H9 (cell line): ENCODE data around the gene P2RY8. TPM values are rescaled to one million over a fixed set of nuclear protein-coding genes. Genes with fewer than 3 reads are reported as not detected.
"Not testable (repeated sequence)": the region's sequence is repeated elsewhere in the genome, so short reads cannot be mapped to it uniquely, and the experiment has no call there.

Experiments
- DNase-seq: peaks from one replicate; pipeline ENCODE4 v3.0.0-alpha.2; 2017
- H2AFZ ChIP-seq: one replicate; pipeline ENCODE4 v1.6.1; 2013; ENCODE audit warnings: mild to moderate bottlenecking, low read length, control low read depth, moderate library complexity
- H2AK5ac ChIP-seq: 2 replicates; pipeline ENCODE4 v1.6.1; 2013; ENCODE audit warnings: low read length, control low read depth, mixed read lengths; ENCODE audit not compliant: insufficient read length
- H2BK120ac ChIP-seq: one replicate; pipeline ENCODE4 v1.6.1; 2013; ENCODE audit warnings: low read depth, mild to moderate bottlenecking, low read length, control low read depth, inconsistent platforms; ENCODE audit not compliant: poor library complexity, severe bottlenecking
- H2BK12ac ChIP-seq: 2 replicates; pipeline ENCODE4 v1.6.1; 2013; ENCODE audit warnings: low read length, control low read depth, mixed read lengths, low read depth; ENCODE audit not compliant: insufficient read length
- H2BK15ac ChIP-seq: 2 replicates; pipeline ENCODE4 v1.6.1; 2013; ENCODE audit warnings: low read depth, low read length, control low read depth
- H2BK20ac ChIP-seq: one replicate; pipeline ENCODE4 v1.6.1; 2013; ENCODE audit warnings: low read depth, mild to moderate bottlenecking, low read length, control low read depth, inconsistent platforms; ENCODE audit not compliant: poor library complexity, severe bottlenecking
- H2BK5ac ChIP-seq: 2 replicates; pipeline ENCODE4 v1.6.1; 2013; ENCODE audit warnings: low read length, control low read depth, mixed read lengths; ENCODE audit not compliant: insufficient read length
- H3K14ac ChIP-seq: 2 replicates; pipeline ENCODE4 v1.6.1; 2013; ENCODE audit warnings: low read length, control low read depth; ENCODE audit not compliant: insufficient read depth
- H3K18ac ChIP-seq: 2 replicates; pipeline ENCODE4 v1.6.1; 2013; ENCODE audit warnings: low read depth, mild to moderate bottlenecking, mixed read lengths, low read length, control low read depth; ENCODE audit not compliant: insufficient read length
- H3K23ac ChIP-seq: 2 replicates; pipeline ENCODE4 v1.6.1; 2013; ENCODE audit warnings: low read length, control low read depth, mixed read lengths, low read depth; ENCODE audit not compliant: insufficient read length
- H3K23me2 ChIP-seq: 2 replicates; pipeline ENCODE4 v1.6.1; 2013; ENCODE audit warnings: low read depth, mild to moderate bottlenecking, mixed read lengths, low read length, control low read depth; ENCODE audit not compliant: insufficient read length, poor library complexity, severe bottlenecking
- H3K27ac ChIP-seq: 2 replicates; pipeline ENCODE4 v1.5.1; 2013; ENCODE audit warnings: low read length, control low read depth, mixed read lengths, low read depth; ENCODE audit not compliant: insufficient read length
- H3K27me3 ChIP-seq: 2 replicates; pipeline ENCODE4 v1.6.1; 2013; ENCODE audit warnings: low read length, control low read depth, inconsistent platforms; ENCODE audit not compliant: insufficient read depth
- H3K4ac ChIP-seq: 2 replicates; pipeline ENCODE4 v1.6.1; 2013; ENCODE audit warnings: low read depth, mild to moderate bottlenecking, control low read depth, inconsistent platforms, low read length, moderate library complexity
- H3K4me1 ChIP-seq: 2 replicates; pipeline ENCODE4 v1.6.1; 2013; ENCODE audit warnings: low read length, control low read depth, inconsistent platforms; ENCODE audit not compliant: insufficient read depth
- H3K4me2 ChIP-seq: 2 replicates; pipeline ENCODE4 v1.6.1; 2013; ENCODE audit warnings: low read length, control low read depth, mixed read lengths; ENCODE audit not compliant: insufficient read length, insufficient read depth
- H3K56ac ChIP-seq: 2 replicates; pipeline ENCODE4 v1.6.1; 2013; ENCODE audit warnings: low read depth, mild to moderate bottlenecking, mixed read lengths, low read length, control low read depth; ENCODE audit not compliant: insufficient read length
- H3K79me1 ChIP-seq: 2 replicates; pipeline ENCODE4 v1.6.1; 2013; ENCODE audit warnings: low read depth, mild to moderate bottlenecking, moderate library complexity, low read length, control low read depth, inconsistent platforms; ENCODE audit not compliant: insufficient read depth, poor library complexity, severe bottlenecking
- H3K79me2 ChIP-seq: 2 replicates; pipeline ENCODE4 v1.6.1; 2013; ENCODE audit warnings: low read length, control low read depth, inconsistent platforms; ENCODE audit not compliant: insufficient read depth
- H3K9ac ChIP-seq: 2 replicates; pipeline ENCODE4 v1.6.1; 2013; ENCODE audit warnings: low read length, control low read depth, mixed read lengths; ENCODE audit not compliant: insufficient read length; ENCODE audit errors: extremely low read depth
- H3K9me3 ChIP-seq: one replicate; pipeline ENCODE4 v1.6.1; 2013; ENCODE audit warnings: low read depth, low read length, inconsistent platforms; ENCODE audit not compliant: control insufficient read depth
- H3T11ph ChIP-seq: one replicate; pipeline ENCODE4 v1.6.1; 2013; ENCODE audit warnings: mild to moderate bottlenecking, low read length, control low read depth, inconsistent platforms
- H4K20me1 ChIP-seq: one replicate; pipeline ENCODE4 v1.6.1; 2013; ENCODE audit not compliant: control insufficient read depth, insufficient read length, insufficient read depth
- H4K5ac ChIP-seq: 2 replicates; pipeline ENCODE4 v1.6.1; 2013; ENCODE audit warnings: low read depth, mild to moderate bottlenecking, mixed read lengths, low read length, control low read depth; ENCODE audit not compliant: insufficient read length
- H4K8ac ChIP-seq: replicated peaks from 2 replicates; pipeline ENCODE4 v1.6.1; 2013; ENCODE audit warnings: low read length, control low read depth, mixed read lengths, low read depth; ENCODE audit not compliant: insufficient read length
- H4K91ac ChIP-seq: 2 replicates; pipeline ENCODE4 v1.6.1; 2013; ENCODE audit warnings: low read depth, mild to moderate bottlenecking, moderate library complexity, mixed read lengths, low read length, control low read depth; ENCODE audit not compliant: insufficient read length
- H3K27ac Mint-ChIP-seq, 3 experiments: 2 replicates in 2 of 3; 3 replicates in 1 of 3; pipeline ENCODE4 v1.8.0; 2020 to 2021; ENCODE audit warnings: mixed read lengths in 3 of 3, mild to moderate bottlenecking in 1 of 3, moderate library complexity in 1 of 3
- H3K27me3 Mint-ChIP-seq: 2 replicates; pipeline ENCODE4 v1.8.0; 2021; ENCODE audit warnings: low read depth, mild to moderate bottlenecking, moderate library complexity, mixed read lengths
- H3K36me3 Mint-ChIP-seq, 3 experiments: 2 replicates in 2 of 3; 3 replicates in 1 of 3; pipeline ENCODE4 v1.8.0; 2020 to 2021; ENCODE audit warnings: low read depth in 3 of 3, mixed read lengths in 3 of 3; ENCODE audit not compliant: insufficient read depth in 1 of 3
- H3K4me1 Mint-ChIP-seq, 2 experiments: 2 replicates each; pipeline ENCODE4 v1.8.0; 2020; ENCODE audit warnings: mixed read lengths in 2 of 2
- H3K4me3 Mint-ChIP-seq, 2 experiments: 2 replicates in 1 of 2; 3 replicates in 1 of 2; pipeline ENCODE4 v1.8.0; 2020 to 2021; ENCODE audit warnings: mild to moderate bottlenecking in 2 of 2, mixed read lengths in 2 of 2, moderate library complexity in 1 of 2
- H3K9me3 Mint-ChIP-seq, 2 experiments: 2 replicates in 1 of 2; 3 replicates in 1 of 2; pipeline ENCODE4 v1.8.0; 2020; ENCODE audit warnings: mild to moderate bottlenecking in 2 of 2, mixed read lengths in 2 of 2, moderate library complexity in 1 of 2
- CTCF ChIP-seq: fragments of 200-600 bp; sonication (generic); conservative IDR thresholded peaks from 3 replicates; pipeline ENCODE4 v1.8.0; 2021; ENCODE audit warnings: antibody characterized with exemption, mild to moderate bottlenecking
- WGBS: extraction: QIAGEN DNeasy Blood & Tissue Kit; methylation state at CpG from one replicate; pipeline ENCODE4 v1.1.7; 2013; ENCODE audit warnings: missing lambda C conversion rate, low lambda C conversion rate, mixed read lengths; ENCODE audit not compliant: insufficient read length; ENCODE audit errors: extremely low coverage; 5-methylcytosine and 5-hydroxymethylcytosine counted together
- total RNA-seq: library from RNA; stranded (reverse); gene quantifications from 2 replicates; pipeline ENCODE4 v1.2.1, GENCODE V29; 2021

Gene P2RY8
- total RNA-seq, 1 experiment from 2014 or later = not detected

- H3K14ac ChIP-seq = no peak overlapping the region
- peaks cover 4 to 8% of the 10 kb centered on the region in 2 experiments; a peak in 3 of 4 replicates for H3K4me1 Mint-ChIP-seq
- no peak overlapping the region for H3K23ac ChIP-seq
- H3K79me1 ChIP-seq = no peaks in the 10 kb centered on the region
- H3K4me3 Mint-ChIP-seq = no peak overlapping the region
- no peaks in the 10 kb centered on the region for H3K23me2 ChIP-seq
- H2BK12ac ChIP-seq = no peak overlapping the region
- TF ChIP-seq CTCF = no peak
- no peak overlapping the region for H4K91ac ChIP-seq
- peaks cover 17 to 41% of the 10 kb centered on the region in 2 experiments for H3K9me3 Mint-ChIP-seq
- H2BK20ac ChIP-seq = no peak overlapping the region
- no CpG with 5 or more reads among the region's 4 CpGs for WGBS
- H4K8ac ChIP-seq = no peak overlapping the region
- H2BK120ac ChIP-seq = no peak overlapping the region
- H2AK5ac ChIP-seq = no peak overlapping the region
- H3K9ac ChIP-seq = no peak overlapping the region
- H2AFZ ChIP-seq = no peak overlapping the region
- no peaks in the 10 kb centered on the region for H4K20me1 ChIP-seq
- no peaks in the 10 kb centered on the region for H3K27me3 ChIP-seq
- H3K4ac ChIP-seq = no peak overlapping the region
- H3K36me3 Mint-ChIP-seq = peaks cover 0 to 14% (median 3%) of the 10 kb centered on the region in 3 experiments; a peak in 3 of 7 replicates
- no peak overlapping the region for H3K18ac ChIP-seq
- no peak overlapping the region for H2BK5ac ChIP-seq
- H3K56ac ChIP-seq = no peak overlapping the region
- no peaks in the 10 kb centered on the region for H3K79me2 ChIP-seq
- H2BK15ac ChIP-seq = no peak overlapping the region
- no peak overlapping the region for H3T11ph ChIP-seq
- no peak for DNase-seq
- H3K27ac Mint-ChIP-seq = no peak overlapping the region
- no peaks in the 10 kb centered on the region for H3K9me3 ChIP-seq
- H4K5ac ChIP-seq = no peak overlapping the region
- peaks cover 5% of the 10 kb centered on the region for H3K27me3 Mint-ChIP-seq
- H3K4me1 ChIP-seq = no peaks in the 10 kb centered on the region
- no peak overlapping the region for H3K27ac ChIP-seq
- no peak overlapping the region for H3K4me2 ChIP-seq
These were observed 61.5 kb downstream of the P2RY8 start for GRCh38 chrX:1475481-1475880.

GRCh38 chrX:1474593-1474992, 62.4 kb downstream of the P2RY8 start:
- H3K27me3 Mint-ChIP-seq, H3K27me3 ChIP-seq: not testable (repeated sequence)

More at GRCh38 chrX:1474593-1474992, 62.4 kb downstream of the P2RY8 start:
- WGBS = 100% methylated on average over 1 of the region's 2 CpGs
- H3K79me1 ChIP-seq, H3K14ac ChIP-seq, H3K9ac ChIP-seq, DNase-seq, H3K27ac Mint-ChIP-seq, H3K4me1 ChIP-seq, H3K23ac ChIP-seq, H2BK120ac ChIP-seq, H2BK15ac ChIP-seq, H3K27ac ChIP-seq, H3K4me3 Mint-ChIP-seq, H3K36me3 Mint-ChIP-seq, H3K18ac ChIP-seq, H3K79me2 ChIP-seq, H2BK20ac ChIP-seq, H3K23me2 ChIP-seq, H3K56ac ChIP-seq, H4K20me1 ChIP-seq, H3K4ac ChIP-seq, H2BK5ac ChIP-seq, H4K5ac ChIP-seq, H4K91ac ChIP-seq, H3K4me1 Mint-ChIP-seq, H3T11ph ChIP-seq, H4K8ac ChIP-seq, H3K9me3 ChIP-seq, H2AK5ac ChIP-seq, H2AFZ ChIP-seq, H3K4me2 ChIP-seq, H2BK12ac ChIP-seq: not testable (repeated sequence)
- H3K9me3 Mint-ChIP-seq = peaks cover 10 to 32% of the 10 kb centered on the region in 2 experiments
